Measurements from ENCODE around the gene RAB38.
A peak's percentile ranks its signal among the peaks of the same experiment; 100 is the strongest.

The RAB38 gene

DNA sequence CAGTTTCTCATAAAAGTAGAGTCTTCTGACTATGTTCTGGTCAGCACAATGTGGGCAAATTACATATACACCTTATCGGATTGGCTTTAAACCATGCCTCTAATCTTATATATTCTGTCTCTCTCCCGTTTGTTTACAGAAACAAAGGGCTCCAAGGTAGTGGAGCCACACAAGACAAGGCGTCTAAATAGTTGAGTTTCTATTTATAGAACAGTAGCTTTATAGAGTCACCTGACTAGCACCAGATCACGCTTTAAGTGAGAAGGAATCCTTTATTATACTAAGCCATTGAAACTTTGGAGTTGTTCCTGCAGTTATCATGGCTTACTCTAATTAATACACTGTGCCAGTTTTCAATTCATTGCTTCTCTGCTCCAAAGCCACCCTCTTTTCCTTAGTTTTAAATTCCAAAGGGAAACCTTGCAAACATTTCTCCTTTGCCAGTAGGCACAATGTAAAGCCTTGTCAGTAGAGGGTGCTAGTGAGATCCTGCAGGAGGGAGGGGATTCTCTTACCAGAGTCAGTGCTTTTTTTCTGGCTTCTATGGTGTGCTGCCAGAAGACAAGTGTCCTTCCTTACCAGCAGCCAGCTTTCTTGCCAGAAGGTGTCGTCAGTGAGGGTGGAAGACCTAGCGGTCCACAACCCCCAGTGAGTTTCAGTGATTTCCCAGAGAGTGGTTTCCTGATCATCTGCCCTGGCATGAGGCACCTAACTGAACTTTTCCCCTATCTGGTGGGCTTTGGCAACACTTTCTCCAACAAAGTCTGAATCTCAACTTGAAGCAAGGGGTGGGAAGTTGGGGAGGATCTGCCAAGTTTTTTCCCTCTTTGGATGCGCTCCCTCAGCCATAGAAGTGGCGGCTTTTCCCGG, 71.7 kb downstream of the RAB38 start:
- DNase-seq (ENCODE audit: low spot score): peak; percentile 8

DNA sequence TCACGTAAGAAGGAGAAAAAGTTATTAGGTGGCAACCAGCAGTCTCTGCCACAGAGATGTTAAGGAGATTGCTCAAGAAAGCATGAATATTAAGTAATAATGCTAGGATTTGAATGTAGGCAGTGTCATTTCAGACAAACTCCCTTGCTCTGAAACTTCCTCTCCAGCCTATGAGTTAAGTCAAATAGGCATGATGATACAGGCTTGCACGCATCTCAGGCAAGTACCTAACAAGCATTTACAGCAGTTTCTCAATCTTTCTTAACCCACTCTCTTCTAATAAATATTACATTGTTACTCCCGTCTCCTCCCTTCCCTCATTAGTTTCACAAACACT, 72.7 kb downstream of the RAB38 start:
- DNase-seq (ENCODE audit: low spot score): peak; percentile 12

GRCh38 chr11:88101881-88102597, 73.2 kb downstream of the RAB38 start:
- no peak for DNase-seq (ENCODE audit: low spot score)

DNA sequence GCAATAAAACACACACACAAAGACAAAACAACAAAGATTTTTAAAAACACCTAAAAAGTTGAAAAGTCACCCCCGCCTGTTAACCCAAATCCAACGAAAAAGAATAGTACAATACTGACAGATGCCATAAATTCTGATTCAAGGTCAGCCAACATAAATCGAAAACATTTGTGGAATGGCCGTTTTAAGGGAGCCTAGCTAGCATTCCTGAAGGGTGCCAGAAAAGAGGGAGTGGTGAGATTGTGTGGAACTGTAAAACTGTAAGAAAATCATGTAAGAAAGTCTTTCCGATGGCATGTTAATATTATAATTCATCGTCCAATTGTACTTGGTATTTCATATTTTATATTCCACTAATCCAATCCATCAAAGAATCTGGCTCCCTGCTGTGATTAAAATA, 75.1 kb downstream of the RAB38 start:
- DNase-seq (ENCODE audit: low spot score): peak; percentile 9

- no peak for DNase-seq (ENCODE audit: low spot score)
Observed at GRCh38 chr11:88098289-88098688, 77.0 kb downstream of the RAB38 start.

DNA sequence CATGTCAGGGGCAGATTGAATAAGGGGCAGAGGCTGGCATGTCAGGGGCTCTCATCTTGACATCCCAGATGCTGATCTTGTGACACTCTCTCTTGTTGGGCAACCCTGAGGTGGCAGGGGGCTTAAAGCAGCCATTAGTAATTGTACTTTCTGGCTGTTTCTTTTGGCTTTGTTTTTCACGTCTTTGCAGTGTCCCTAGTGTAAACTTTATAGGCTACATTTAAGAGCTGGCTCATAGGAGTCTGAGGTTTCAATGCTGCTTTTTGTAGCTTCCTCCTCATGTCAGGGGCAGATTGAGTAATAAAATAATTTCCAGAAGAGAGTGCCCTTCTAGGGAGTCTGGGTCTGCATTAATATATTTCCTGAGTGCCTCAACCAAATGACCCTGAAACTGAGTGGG, 86.1 kb downstream of the RAB38 start:
- DNase-seq (ENCODE audit: low spot score): no peak

DNA sequence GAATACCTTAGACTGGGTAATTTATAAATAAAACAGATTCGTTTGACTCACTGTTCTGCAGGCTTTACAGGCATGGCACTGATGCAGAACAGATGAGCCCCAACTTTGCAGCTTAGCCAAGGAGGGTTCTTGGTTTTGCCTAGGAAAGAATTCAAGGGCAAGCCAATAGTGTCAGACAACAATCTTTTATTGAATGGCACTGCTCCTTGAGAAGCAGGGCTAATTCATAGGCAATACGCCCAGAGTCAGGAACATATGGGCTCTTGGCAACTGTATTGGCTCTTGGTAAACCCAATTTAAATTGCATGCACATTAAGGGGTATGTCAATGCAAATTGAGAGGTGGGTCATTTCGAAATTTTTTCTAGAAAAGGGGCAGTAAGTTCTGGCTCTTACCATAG, 87.9 kb downstream of the RAB38 start:
- DNase-seq (ENCODE audit: low spot score): no peak

DNA sequence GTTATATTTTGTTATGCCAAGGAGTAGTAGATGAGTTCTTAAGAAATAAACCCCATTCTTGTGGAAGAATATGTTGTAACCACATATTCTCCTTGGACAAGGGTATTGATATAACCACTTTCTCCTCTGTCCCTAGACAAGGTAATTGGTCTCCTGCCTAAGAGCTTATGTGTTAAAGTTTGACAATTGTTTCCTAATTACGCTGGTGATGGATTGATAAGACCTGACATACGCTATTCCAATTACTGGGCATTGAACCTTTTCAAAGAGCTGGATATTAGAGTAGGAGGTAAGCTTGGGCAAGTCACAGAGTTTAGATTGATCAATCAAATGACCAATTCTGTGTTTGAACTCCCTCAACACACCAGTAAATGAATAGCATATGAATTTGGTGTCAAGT, 88.9 kb downstream of the RAB38 start:
- DNase-seq (ENCODE audit: low spot score): no peak

GRCh38 chr11:88070437-88070836, 104.8 kb downstream of the RAB38 start:
- DNase-seq (ENCODE audit: low spot score): no peak

DNA sequence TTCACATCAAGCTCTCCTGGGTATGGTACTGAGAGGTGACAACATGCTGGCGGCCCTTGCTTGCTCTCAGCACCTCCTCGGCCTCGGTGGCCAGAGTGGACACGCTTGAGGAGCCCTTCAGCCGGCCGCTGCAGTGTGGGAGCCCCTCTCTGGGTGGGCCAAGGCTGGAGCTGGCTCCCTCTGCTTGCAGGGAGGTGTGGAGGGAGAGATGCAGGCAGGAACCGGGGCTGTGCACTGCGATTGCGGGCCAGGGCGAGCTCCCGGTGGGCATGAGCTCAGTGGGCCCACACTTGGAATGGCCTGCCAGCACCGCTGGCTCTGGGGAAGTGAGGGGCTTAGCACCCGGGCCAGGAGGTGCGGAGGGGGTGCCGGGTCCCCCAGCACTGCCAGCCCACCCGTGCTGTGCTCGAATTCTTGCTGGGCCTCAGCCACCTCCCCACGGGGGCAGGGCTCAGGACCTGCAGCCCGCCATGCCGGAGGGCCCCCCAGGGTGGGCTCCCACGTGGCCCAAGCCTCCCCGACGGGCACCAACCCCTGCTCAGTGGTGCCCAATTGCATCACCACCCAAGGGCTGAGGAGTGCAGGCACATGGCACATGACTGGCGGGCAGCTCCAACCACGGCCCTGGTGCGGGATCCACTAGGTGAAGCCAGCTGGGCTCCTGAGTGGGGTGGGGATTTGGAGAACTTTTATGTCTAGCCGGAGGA, 106.2 kb downstream of the RAB38 start:
- DNase-seq (ENCODE audit: low spot score): no peak

DNA sequence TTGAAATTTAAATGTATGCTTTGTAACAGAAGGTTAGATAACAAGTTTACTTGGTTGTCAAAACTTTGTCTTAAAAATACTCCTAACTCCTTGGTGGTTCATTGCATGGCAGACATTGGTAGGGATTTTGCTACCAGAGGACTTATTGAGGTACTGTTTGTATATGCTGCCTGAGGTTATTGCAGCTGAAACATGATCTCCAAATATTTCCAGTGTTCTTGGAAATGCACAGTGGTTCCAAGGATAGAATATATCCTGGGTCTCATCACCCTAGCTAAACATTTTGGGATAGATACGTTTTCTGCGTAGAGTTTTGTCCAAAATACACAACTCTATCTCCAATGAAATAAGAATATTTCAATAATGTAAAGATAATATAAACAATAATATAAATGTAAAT, 109.2 kb downstream of the RAB38 start:
- no peak for DNase-seq (ENCODE audit: low spot score)

DNA sequence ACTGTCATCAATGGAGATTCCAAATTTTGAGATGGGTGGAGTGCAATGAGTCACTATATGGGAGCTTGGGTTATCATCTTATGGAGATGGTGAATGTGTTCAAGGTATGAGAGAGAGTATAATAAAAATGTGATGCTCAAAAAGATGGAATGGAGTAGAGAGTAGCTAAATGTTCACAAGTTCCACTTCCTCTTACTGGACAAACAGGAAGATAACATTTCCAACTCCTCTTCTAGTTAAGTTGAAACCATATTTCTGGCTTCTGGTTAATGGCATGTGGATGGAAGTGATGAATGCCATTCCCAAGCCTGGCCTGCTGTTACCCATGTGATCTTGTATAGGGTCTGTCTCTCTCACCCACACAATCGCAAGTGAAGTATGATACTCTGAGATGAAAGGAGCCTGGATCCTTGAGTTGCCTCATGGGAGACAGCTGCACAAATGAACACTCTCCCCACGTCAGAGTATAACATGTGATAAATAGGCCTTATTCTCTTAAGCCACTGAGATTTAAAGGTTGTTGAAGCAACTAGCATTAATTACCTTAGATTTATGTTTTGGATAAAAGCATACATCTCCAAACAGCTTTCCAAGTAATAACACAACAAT, 111.0 kb downstream of the RAB38 start:
- no peak for DNase-seq (ENCODE audit: low spot score)
